ENCODE measurements around the gene DIP2B.

The DIP2B gene

GRCh38 chr12:50621399-50622300 is 116.9 kb downstream of the DIP2B start:
- no peak for TF ChIP-seq CTCF (IDR thresholded peaks at IDR 0.05)

GRCh38 chr12:50625029-50625925 is 120.5 kb downstream of the DIP2B start:
- no peak for TF ChIP-seq CTCF (IDR thresholded peaks at IDR 0.05)

- no peak for TF ChIP-seq CTCF (IDR thresholded peaks at IDR 0.05)
These were observed 121.2 kb downstream of the DIP2B start for GRCh38 chr12:50626026-50626425.

GRCh38 chr12:50627491-50627890 is 122.7 kb downstream of the DIP2B start:
- TF ChIP-seq CTCF (IDR thresholded peaks at IDR 0.05): no peak

GRCh38 chr12:50628394-50628793 is 123.6 kb downstream of the DIP2B start:
- no peak for TF ChIP-seq CTCF (IDR thresholded peaks at IDR 0.05)

GRCh38 chr12:50633955-50634354 is 129.2 kb downstream of the DIP2B start:
- TF ChIP-seq CTCF (IDR thresholded peaks at IDR 0.05): no peak

GRCh38 chr12:50634379-50634778 is 129.6 kb downstream of the DIP2B start:
- no peak for TF ChIP-seq CTCF (IDR thresholded peaks at IDR 0.05)

Measured in LNCAP (cell line).